T47D (cell line): ENCODE results near the gene MEF2C.

Experiments used
- DNase-seq, 2 experiments: peaks; one replicate each; pipeline versions ENCODE4 v3.0.0 to v3.0.0-alpha.2; 2011 to 2012; ENCODE audit warnings: low read depth in 1 of 2, low spot score in 1 of 2
- JUND ChIP-seq: IDR thresholded peaks from 2 replicates; pipeline ENCODE4 v1.6.1; 2012; ENCODE audit warnings: low read depth
- in situ Hi-C: cut with HindIII; loops from 2 replicates; pipeline ENCODE4 v1.10.0; 2016; ENCODE audit warnings: low sequenced_read_pairs, low pct_unique_long_range_greater_than_20kb

The MEF2C gene

DNA sequence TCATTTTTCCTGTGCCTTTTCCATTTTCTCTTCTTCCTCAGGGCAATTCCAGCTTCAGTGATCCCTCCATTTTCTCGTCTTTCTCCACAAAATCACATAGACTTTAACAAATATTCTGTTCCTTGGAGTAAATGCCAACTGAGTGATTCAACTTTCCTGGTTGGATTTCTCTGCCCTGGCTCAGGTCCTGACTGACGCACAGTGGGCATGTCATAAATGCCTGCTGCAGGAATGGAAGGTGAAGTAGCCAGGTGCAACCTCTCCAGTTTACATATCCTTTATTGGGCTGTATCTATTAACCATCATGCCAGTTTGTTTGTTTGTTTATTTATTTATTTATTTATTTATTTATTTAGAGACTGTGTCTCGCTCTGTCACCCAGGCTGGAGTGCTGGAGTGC is 95.1 kb downstream of the MEF2C start:
- DNase-seq: no peak
- TF ChIP-seq JUND: no peak
- in situ Hi-C loops: no loop called here

DNA sequence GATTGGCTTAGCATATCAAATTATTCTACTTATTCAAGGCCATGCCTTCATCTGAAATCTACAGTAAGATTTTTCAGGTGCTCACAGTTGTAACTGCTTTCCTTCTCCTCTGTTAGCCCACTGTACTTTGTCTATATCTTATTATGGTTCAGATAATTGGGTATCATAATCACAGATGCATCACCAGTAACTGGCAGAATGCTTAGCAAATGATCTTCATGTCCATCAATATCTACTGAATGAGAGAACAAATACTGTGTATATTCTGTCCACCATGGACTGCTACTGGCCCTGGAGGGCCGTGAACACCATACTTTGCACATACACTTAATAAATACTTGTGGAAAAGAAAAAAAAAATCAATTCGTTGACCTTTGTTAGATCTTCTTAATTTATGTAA is 96.2 kb downstream of the MEF2C start:
- in situ Hi-C loops: no loop called here
- TF ChIP-seq JUND: no peak
- no peak for DNase-seq

- peak in 1 of 2 experiments; percentile 36 for DNase-seq
- TF ChIP-seq JUND: no peak
- in situ Hi-C loops: no loop called here
These were observed 97.0 kb downstream of the MEF2C start for GRCh38 chr5:88785746-88786565.

DNA sequence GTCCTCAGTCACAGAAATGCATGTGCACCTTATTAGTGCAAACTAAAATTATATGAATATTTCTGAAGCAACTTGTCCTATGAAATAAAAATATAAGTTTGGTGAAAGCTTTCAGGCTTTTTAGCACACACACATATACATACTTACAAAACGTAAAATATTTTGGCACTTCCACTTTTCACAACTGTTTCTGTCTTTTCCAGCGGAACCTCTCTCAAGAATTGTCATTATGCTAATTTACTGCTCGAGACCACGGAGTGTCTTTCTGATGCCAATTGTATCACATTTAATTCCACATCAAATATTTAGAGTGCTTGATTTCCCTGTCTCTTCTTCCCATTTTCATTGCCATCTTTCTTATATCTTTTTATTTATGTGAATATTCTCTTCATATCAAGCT is 100.4 kb downstream of the MEF2C start:
- DNase-seq: no peak
- no peak for TF ChIP-seq JUND
- in situ Hi-C loops: no loop called here

GRCh38 chr5:88780736-88781135 is 102.2 kb downstream of the MEF2C start:
- no peak for DNase-seq
- no peak for TF ChIP-seq JUND
- in situ Hi-C loops: no loop called here

DNA sequence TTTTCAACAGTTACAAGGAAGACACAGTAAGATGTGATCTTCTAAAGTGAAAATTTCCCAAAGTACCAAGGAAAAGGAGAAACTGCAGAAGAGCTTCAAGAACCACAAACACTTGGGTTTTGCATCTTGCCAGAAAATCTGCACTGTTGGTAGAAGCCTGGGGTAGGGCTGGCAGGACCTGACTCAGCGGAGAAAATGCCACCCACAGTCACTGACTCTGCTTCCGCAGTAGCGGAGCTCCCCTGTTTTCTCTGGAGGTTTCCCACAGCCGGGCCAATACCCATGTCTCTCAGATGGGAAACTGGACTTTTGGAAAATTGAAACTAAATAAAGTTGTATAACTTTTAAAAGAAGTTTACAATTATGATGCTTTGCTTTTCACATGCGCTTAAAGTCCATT is 104.2 kb downstream of the MEF2C start:
- no peak for DNase-seq
- no peak for TF ChIP-seq JUND
- in situ Hi-C loops: no loop called here

DNA sequence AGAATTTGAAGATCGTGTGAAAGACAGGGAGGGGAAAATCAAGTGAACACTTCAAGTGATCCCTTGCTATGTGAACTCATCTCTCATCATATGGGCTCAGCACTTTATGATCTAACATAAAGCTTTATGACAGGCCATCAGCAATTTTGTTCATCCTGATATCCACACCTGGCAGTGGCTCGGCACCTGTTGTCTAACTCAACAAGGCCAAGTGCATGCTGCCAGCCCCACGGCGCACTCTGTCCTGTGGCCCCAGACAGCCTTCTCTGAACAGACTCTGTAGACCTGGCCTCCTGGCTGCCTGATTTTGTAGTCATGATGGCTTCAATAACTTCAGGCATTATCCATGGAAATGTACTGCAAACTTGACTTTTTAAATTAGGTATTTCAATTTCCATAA is 106.3 kb downstream of the MEF2C start:
- in situ Hi-C loops: no loop called here

GRCh38 chr5:88772831-88773230 is 110.2 kb downstream of the MEF2C start:
- in situ Hi-C loops: no loop called here
- no peak for DNase-seq
- no peak for TF ChIP-seq JUND

More for the DNA sequence above, 106.3 kb downstream of the MEF2C start:
- TF ChIP-seq JUND: no peak
- DNase-seq: no peak

- no peak for DNase-seq
- TF ChIP-seq JUND: no peak
- in situ Hi-C loops: no loop called here
These were observed 110.9 kb downstream of the MEF2C start for GRCh38 chr5:88772047-88772446.

DNA sequence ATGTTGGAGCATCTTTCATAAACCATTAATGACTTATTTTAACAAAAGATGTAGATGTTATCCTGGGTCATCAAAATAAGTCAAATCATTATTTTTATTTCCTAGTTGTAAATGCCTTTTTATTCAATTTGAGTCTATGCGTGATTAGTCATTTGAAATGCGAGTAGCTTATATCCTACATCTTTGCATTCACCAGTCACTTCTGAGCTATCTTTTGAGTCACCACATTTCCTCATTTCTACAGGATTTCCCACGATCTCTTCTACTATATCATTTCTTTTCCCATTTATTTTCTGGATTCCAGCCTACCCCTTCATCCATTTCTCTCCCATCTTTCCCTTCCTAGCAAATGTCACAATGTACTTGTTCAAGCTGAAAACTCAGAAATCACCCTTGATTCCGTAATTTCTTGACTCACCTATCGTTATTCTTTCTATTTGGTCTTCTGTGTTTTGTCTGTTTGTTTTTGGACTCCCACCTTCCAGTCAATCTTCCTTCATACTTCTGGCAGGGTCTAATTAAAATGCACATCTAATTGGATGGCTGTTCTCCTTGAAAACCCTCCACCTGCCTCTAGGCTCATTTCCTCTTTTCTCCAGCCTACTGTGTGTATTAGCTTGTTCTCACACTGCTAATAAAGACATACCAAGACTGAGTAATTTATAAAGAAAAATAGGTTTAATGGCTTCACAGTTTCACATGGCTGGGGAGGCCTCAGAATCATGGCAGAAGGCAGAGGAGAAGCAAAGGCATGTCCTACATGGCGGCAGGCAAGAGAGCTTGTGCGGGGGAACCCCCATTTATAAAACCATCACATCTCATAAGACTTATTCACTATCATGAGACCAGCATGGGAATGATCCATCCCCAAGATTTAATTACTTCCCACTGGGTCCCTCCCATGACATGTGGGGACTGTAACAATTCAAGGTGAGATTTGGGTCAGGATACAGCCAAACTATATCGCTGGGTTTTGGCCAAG is 112.4 kb downstream of the MEF2C start:
- no peak for TF ChIP-seq JUND
- in situ Hi-C loops: no loop called here
- DNase-seq: no peak

DNA sequence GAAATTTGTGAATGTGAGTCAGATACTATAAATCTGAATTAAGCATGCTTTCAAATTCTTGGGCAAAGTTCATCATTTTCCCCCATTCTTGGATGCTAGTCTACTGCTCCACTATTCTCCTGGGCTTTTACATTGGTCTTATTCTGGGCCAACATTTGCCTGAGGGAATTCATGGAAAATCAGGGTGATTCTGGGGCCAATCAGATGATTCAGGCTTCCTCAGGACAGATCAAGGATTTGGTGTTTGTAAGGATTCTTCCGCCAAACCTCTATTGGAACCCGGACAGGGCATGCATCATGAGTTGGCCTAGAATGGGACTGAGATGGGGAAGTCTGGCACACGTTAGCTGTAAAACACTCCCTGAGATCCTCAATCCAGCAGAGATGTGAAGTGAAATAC is 113.8 kb downstream of the MEF2C start:
- no peak for DNase-seq
- no peak for TF ChIP-seq JUND
- in situ Hi-C loops: no loop called here

DNA sequence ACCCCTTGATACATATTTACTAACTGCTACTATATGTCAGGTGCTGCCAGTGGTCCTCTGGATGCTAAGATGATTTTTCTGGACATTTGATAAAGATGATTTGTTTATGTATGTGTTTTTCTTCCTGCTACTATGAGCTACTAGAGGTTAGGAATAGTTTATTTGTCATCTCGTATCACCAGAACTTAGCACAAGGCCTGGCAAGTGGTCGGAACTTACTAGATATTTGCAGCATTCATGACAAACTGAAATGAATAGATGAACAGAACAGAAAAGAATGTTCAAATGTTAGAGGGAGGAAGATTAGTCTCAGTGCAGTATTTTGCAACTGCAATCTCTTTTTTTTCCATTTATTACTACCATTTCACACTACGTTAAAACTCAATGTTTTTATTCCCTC is 114.6 kb downstream of the MEF2C start:
- DNase-seq: no peak
- no peak for TF ChIP-seq JUND
- in situ Hi-C loops: no loop called here

GRCh38 chr5:88765798-88766197 is 117.2 kb downstream of the MEF2C start:
- no peak for DNase-seq
- in situ Hi-C loops: no loop called here
- TF ChIP-seq JUND: no peak

DNA sequence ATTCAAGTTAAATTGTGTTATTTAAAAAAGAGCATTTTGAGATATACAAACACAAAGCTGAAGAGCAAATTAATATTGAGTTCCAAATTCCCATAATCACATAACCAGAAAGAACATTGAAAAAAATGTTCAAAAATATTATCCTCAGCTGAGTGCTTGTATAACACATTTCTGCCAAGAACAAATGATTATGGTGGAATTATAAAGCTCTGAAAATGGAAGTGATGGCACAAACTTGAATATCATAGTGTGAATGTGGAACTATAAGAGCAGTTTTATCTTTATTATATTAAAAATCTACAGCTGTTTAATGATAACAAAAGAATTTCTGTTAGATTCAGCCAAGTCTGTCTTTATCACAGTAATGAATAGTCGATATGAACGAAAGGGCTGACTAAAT is 117.8 kb downstream of the MEF2C start:
- no peak for TF ChIP-seq JUND
- DNase-seq: no peak
- in situ Hi-C loops: no loop called here
